Stomach (tissue), 9 donors: ENCODE results near the gene JTB. TPM values are rescaled to one million over a fixed set of nuclear protein-coding genes. Genes with fewer than 3 reads are reported as not detected.

Experiments
- DNase-seq, 2 donors: peaks; one replicate each; pipeline versions ENCODE4 v3.0.0 to v3.0.0-alpha.2; 2013 to 2019
- H3K27ac ChIP-seq, 5 donors: fragments of 200-600 bp in 4 of 5; sonication (generic) in 4 of 5; one replicate each; pipeline ENCODE4 v1.5.1; 2013 to 2019; ENCODE audit warnings: mild to moderate bottlenecking in 1 of 5, moderate library complexity in 1 of 5
- H3K27me3 ChIP-seq, 3 donors: fragments of 200-600 bp; sonication (generic); one replicate each; pipeline ENCODE4 v1.5.1; 2017 to 2019; ENCODE audit warnings: mixed run types in 1 of 3
- H3K36me3 ChIP-seq, 4 donors: fragments of 200-600 bp; sonication (generic); 1 replicate in 3 of 4; 2 replicates in 1 of 4; pipeline ENCODE4 v1.5.1; 2016 to 2019
- H3K4me1 ChIP-seq, 4 donors: fragments of 200-600 bp; sonication (generic); one replicate each; pipeline ENCODE4 v1.5.1; 2016 to 2019
- H3K4me3 ChIP-seq, 4 donors: fragments of 200-600 bp; sonication (generic) in 3 of 4; one replicate each; pipeline ENCODE4 v1.5.1; 2016 to 2019; ENCODE audit warnings: mild to moderate bottlenecking in 1 of 4
- H3K9me3 ChIP-seq, 4 donors: fragments of 200-600 bp; sonication (generic); one replicate each; pipeline ENCODE4 v1.5.1; 2016 to 2019
- EP300 ChIP-seq: sonication (generic); formaldehyde crosslinking; IDR thresholded peaks from one replicate; pipeline ENCODE4 v1.6.1; 2017; ENCODE audit warnings: antibody characterized with exemption
- POLR2A ChIP-seq, 4 donors: fragments of 450-650 bp; IDR thresholded peaks; one replicate each; pipeline ENCODE4 v1.6.1; 2016; ENCODE audit warnings: antibody characterized with exemption in 4 of 4, control low read depth in 2 of 4, mild to moderate bottlenecking in 1 of 4, moderate library complexity in 1 of 4
- POLR2AphosphoS5 ChIP-seq, 3 donors: sonication (generic); formaldehyde crosslinking; IDR thresholded peaks; one replicate each; pipeline ENCODE4 v1.6.1; 2016; ENCODE audit warnings: antibody characterized with exemption in 3 of 3
- whole genome bisulfite sequencing, 5 donors: extraction: QIAGEN DNeasy Blood & Tissue Kit in 3 of 5; methylation state at CpG; one replicate each; pipeline versions ENCODE4 v1.1.5 to v1.1.7; 2013 to 2018; 5-methylcytosine and 5-hydroxymethylcytosine counted together
- intact Hi-C: fragments of 100-400 bp; cut with DNase I; formaldehyde crosslinking; loops from one replicate; pipeline ENCODE4 v1.15.1; 2023; ENCODE audit warnings: low total_unique reads
- polyA plus RNA-seq, 3 donors: library from polyadenylated mRNA; stranded (reverse); fragments of 200-250 nt; gene quantifications; one replicate each; pipeline ENCODE4 v1.2.3, GENCODE V29; 2013
- total RNA-seq, 5 donors: library from RNA; depleted of rRNA; stranded (reverse); fragments of >200 nt; gene quantifications; one replicate each; pipeline versions ENCODE4 v1.1.0 to v1.2.3, GENCODE V29; 2014 to 2016
- TF ChIP-seq, protein P1 (sequence below), 7 experiments: fragments of 450-650 bp in 4 of 7; fragments of 200-600 bp in 3 of 7; sonication (generic) in 3 of 7; IDR thresholded peaks; one replicate each; pipeline ENCODE4 v1.5.1; 2016 to 2019; ENCODE audit warnings: antibody characterized with exemption in 7 of 7, control low read depth in 2 of 7, mild to moderate bottlenecking in 1 of 7
- donor health status: healthy with polysubstance abuse.
- donor health status: Bipolar disorder and iron deficiency.
- donor health status: healthy.

The JTB gene
- total and polyA plus RNA-seq, 8 donors: 130 to 859 (median 235) TPM

- WGBS, 5 donors: 93 to 95% (median 95%) methylated on average over 26 to 34 of the region's 34 CpGs
- no peak for DNase-seq
- no peak for TF ChIP-seq EP300
- no peak for TF ChIP-seq POLR2A (IDR thresholded peaks at IDR 0.05)
- no peak for TF ChIP-seq POLR2AphosphoS5 (IDR thresholded peaks at IDR 0.05)
- TF ChIP-seq, protein P1, sequence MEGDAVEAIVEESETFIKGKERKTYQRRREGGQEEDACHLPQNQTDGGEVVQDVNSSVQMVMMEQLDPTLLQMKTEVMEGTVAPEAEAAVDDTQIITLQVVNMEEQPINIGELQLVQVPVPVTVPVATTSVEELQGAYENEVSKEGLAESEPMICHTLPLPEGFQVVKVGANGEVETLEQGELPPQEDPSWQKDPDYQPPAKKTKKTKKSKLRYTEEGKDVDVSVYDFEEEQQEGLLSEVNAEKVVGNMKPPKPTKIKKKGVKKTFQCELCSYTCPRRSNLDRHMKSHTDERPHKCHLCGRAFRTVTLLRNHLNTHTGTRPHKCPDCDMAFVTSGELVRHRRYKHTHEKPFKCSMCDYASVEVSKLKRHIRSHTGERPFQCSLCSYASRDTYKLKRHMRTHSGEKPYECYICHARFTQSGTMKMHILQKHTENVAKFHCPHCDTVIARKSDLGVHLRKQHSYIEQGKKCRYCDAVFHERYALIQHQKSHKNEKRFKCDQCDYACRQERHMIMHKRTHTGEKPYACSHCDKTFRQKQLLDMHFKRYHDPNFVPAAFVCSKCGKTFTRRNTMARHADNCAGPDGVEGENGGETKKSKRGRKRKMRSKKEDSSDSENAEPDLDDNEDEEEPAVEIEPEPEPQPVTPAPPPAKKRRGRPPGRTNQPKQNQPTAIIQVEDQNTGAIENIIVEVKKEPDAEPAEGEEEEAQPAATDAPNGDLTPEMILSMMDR (IDR thresholded peaks at IDR 0.05): no peak
- H3K27me3 ChIP-seq: no peaks in the 10 kb centered on the region
- no peak overlapping the region for H3K4me3 ChIP-seq
- H3K4me1 ChIP-seq: peaks cover 9 to 36% (median 25%) of the 10 kb centered on the region in 4 donors
- peaks cover 36 to 70% (median 68%) of the 10 kb centered on the region in 4 donors for H3K36me3 ChIP-seq
- intact Hi-C loops: loop anchor here (10.0 kb wide), 1 partner anchor 147 kb away; no protein-coding TSS in a partner anchor
- H3K27ac ChIP-seq: no peak overlapping the region
- no peaks in the 10 kb centered on the region for H3K9me3 ChIP-seq
Measured at GRCh38 chr1:153941826-153942725, 35.4 kb downstream of the JTB start.

DNA sequence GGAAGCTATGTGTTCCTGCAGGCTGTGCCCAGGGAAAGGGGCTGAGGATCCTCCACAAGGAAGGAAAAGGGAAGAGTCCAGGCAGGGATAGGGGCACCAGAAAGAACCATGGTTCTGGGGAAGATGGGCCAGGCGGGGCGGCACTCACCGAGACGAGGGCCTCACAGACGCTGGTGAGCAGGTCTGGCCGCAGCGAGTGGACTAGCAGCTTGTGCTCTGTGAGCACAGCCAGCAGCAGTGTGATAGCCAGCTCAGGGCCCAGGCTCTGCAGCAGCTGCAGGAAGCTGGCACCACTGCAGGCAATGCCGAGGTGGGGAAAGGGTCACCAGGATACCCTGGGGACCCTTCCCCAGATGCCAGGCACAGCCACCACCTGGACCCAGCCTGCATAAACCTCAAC, 36.7 kb downstream of the JTB start:
- Histone ChIP-seq H3K9me3 (no peaks in the 10 kb centered on the region), H3K4me3 (no peak overlapping the region), H3K4me1 (peaks cover 9 to 29% (median 18%) of the 10 kb centered on the region in 4 donors), H3K27me3 (no peaks in the 10 kb centered on the region), H3K27ac (no peak overlapping the region), H3K36me3 (peaks cover 49 to 82% (median 80%) of the 10 kb centered on the region in 4 donors)
- TF ChIP-seq, protein P1 (IDR thresholded peaks at IDR 0.05): no peak
- intact Hi-C loops: loop anchor here (10.0 kb wide), 1 partner anchor 146 kb away; no protein-coding TSS in a partner anchor
- WGBS, 5 donors: 86 to 96% (median 93%) methylated on average over 6 to 8 of the region's 8 CpGs
- DNase-seq: no peak

GRCh38 chr1:153939476-153939875, 38.0 kb downstream of the JTB start:
- Histone ChIP-seq H3K9me3 (no peaks in the 10 kb centered on the region), H3K27ac (no peak overlapping the region), H3K4me1 (peaks cover 0 to 16% (median 8%) of the 10 kb centered on the region in 4 donors), H3K27me3 (no peaks in the 10 kb centered on the region), H3K36me3 (peaks cover 62 to 95% (median 93%) of the 10 kb centered on the region in 4 donors), H3K4me3 (no peak overlapping the region)
- WGBS, 5 donors: 89 to 97% (median 94%) methylated on average over 10 to 12 of the region's 12 CpGs
- intact Hi-C loops: no loop called here
- DNase-seq: no peak
- TF ChIP-seq POLR2AphosphoS5 (IDR thresholded peaks at IDR 0.05): no peak
- TF ChIP-seq, protein P1 (IDR thresholded peaks at IDR 0.05): no peak
- TF ChIP-seq EP300: no peak
- TF ChIP-seq POLR2A (IDR thresholded peaks at IDR 0.05): no peak

DNA sequence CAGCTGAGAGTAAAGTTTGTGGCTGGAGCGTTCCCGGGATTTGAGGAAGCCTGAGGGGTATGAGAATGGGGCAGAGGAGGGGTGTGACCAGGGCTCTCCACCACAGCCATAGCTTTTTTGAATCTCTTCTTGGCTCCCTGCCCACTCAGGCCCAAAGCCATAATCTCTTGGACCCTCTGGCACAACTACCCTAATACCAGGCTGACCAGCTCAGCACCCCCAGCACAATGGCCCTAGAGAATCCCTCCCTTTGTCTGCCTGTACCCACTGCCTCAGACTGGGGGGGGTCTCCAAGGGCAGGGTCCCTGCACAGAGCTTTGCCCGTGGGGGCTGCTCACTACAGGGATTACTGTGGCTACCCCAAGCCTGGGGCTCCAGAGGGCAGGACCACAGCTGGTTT, 38.5 kb downstream of the JTB start:
- TF ChIP-seq POLR2AphosphoS5 (IDR thresholded peaks at IDR 0.05) (no peak), POLR2A (IDR thresholded peaks at IDR 0.05) (no peak), EP300 (no peak)
- TF ChIP-seq, protein P1 (IDR thresholded peaks at IDR 0.05): no peak
- no peak overlapping the region for H3K4me3 ChIP-seq
- H3K27ac ChIP-seq: no peak overlapping the region
- peaks cover 0 to 12% (median 5%) of the 10 kb centered on the region in 4 donors for H3K4me1 ChIP-seq
- WGBS, 5 donors: 88 to 96% (median 92%) methylated on average over 3 of the region's 3 CpGs
- no peak for DNase-seq
- intact Hi-C loops: no loop called here
- no peaks in the 10 kb centered on the region for H3K9me3 ChIP-seq
- H3K36me3 ChIP-seq: peaks cover 66 to 96% (median 96%) of the 10 kb centered on the region in 4 donors
- no peaks in the 10 kb centered on the region for H3K27me3 ChIP-seq
